ENCODE results near the gene LTC4S. TPM values are rescaled to one million over a fixed set of nuclear protein-coding genes. Genes with fewer than 3 reads are reported as not detected.
"Not testable (repeated sequence)": the region's sequence is repeated elsewhere in the genome, so short reads cannot be mapped to it uniquely, and the experiment has no call there.

Gene LTC4S, protein sequence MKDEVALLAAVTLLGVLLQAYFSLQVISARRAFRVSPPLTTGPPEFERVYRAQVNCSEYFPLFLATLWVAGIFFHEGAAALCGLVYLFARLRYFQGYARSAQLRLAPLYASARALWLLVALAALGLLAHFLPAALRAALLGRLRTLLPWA
- 5.5 and 6.9 TPM in 2 replicates for total RNA-seq
- long read RNA-seq: 0 reads

DNA sequence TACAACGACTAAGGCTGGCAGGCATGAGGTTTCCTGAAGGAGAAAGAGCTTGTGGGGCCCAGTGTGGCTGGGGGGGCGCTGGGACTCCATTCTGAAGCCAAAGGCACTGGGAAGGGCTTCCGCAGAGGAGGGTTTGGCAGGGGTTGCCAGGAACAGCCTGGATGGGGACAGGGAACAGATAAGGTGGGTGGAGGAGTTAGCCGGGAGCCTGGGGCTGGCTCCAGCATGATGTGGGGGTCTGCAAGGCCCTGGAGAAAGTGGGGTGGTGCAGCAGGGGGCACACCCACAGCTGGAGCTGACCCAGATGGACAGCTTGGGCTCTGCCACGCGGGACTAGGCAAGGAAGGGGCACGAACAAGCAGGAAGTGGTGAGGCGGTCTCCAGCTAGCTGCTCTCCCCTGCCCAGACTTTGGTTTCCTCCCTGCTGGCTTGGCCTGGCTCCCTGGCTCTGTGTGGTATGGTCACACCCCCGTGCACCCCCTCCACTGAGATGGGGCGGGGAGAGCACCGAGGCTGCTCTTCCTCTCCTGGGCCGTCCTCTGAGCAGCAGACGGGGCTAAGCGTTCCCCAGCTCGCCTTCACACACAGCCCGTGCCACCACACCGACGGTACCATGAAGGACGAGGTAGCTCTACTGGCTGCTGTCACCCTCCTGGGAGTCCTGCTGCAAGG is at the start of gene LTC4S:
LTC4S (plus strand) TSS at position 519 of the 672 bp plus-strand sequence; CDS start at position 614, 95 bp downstream.
- H3K27ac Mint-ChIP-seq: peak within 1 kb of the TSS; percentile 81
- DNase-seq (ENCODE audit: low spot score, unreplicated experiment): no peak
- H3K36me3 Mint-ChIP-seq (ENCODE audit: insufficient read depth): peaks cover 8% of the 10 kb centered on the region
- H3K4me3 Mint-ChIP-seq (ENCODE audit: low read depth): peak within 1 kb of the TSS; percentile 68
- H3K27me3 Mint-ChIP-seq: no peaks in the 10 kb centered on the region
- H3K9me3 Mint-ChIP-seq (ENCODE audit: low read depth): peaks cover 3% of the 10 kb centered on the region
- H3K4me1 Mint-ChIP-seq (ENCODE audit: low read depth): no peaks in the 10 kb centered on the region
- TF ChIP-seq, protein P1, sequence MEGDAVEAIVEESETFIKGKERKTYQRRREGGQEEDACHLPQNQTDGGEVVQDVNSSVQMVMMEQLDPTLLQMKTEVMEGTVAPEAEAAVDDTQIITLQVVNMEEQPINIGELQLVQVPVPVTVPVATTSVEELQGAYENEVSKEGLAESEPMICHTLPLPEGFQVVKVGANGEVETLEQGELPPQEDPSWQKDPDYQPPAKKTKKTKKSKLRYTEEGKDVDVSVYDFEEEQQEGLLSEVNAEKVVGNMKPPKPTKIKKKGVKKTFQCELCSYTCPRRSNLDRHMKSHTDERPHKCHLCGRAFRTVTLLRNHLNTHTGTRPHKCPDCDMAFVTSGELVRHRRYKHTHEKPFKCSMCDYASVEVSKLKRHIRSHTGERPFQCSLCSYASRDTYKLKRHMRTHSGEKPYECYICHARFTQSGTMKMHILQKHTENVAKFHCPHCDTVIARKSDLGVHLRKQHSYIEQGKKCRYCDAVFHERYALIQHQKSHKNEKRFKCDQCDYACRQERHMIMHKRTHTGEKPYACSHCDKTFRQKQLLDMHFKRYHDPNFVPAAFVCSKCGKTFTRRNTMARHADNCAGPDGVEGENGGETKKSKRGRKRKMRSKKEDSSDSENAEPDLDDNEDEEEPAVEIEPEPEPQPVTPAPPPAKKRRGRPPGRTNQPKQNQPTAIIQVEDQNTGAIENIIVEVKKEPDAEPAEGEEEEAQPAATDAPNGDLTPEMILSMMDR (IDR thresholded peaks at IDR 0.05; ENCODE audit: unreplicated experiment): no peak

DNA sequence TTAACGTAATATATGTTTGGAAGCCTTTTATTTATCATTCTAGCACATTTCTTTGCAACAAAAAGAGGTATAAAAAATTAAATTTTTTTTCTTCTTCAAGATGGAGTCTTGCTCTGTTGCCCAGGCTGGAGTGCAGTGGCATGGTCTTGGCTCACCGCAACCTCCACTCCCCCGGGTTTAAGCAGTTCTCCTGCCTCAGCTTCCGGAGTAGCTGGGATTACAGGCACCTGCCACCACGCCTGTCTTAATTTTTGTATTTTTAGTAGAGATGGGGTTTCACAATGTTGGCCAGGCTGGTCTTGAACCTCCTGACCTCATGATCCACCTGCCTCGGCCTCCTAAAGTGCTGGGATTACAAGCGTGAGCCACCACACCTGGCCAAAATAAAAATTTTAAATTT is 49.7 kb upstream of the LTC4S start:
- H3K27me3 Mint-ChIP-seq; DNase-seq (ENCODE audit: low spot score, unreplicated experiment); H3K27ac Mint-ChIP-seq; H3K4me3 Mint-ChIP-seq (ENCODE audit: low read depth); H3K9me3 Mint-ChIP-seq (ENCODE audit: low read depth); H3K4me1 Mint-ChIP-seq (ENCODE audit: low read depth): not testable (repeated sequence)
- H3K36me3 Mint-ChIP-seq (ENCODE audit: insufficient read depth): peaks cover 16% of the 10 kb centered on the region

DNA sequence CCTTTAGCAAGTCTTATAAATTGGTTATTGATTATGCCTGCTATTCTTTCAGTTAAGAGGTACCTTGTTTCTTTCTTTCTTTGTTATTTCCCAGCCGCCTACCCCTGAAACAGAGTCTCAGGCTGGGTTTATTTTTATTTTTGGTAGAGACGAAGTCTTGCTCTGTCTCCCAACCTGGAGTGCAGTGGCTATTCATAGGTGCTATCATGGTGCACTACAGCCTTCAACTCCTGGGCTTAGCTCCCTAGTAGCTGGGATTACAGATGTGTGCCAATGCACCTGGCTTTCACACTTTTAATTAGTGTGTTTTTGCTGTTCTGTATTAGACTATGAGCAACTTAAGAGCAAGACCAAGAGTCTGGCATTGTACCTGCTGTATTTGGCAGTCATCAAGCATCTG is 46.9 kb upstream of the LTC4S start:
- Mint-ChIP-seq H3K27ac (no peak overlapping the region), H3K4me1 (ENCODE audit: low read depth) (no peaks in the 10 kb centered on the region)

DNA sequence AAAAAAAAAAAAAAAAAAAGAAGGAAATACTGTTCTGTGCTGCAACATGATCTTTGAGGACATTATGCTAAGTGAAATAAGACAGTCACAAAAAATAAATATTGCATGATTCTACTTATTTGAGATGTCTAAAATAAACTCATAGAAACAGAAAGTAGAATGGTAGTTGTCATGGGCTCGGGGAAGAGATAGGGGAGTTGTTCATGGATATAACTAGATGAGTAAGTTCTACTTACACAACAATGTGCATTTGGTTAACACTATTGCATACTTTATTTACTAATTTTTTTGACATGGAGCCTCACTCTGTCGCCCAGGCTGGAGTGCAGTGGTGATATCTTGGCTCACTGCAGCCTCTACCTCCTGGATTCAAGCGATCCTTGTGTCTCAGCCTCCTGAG is 46.0 kb upstream of the LTC4S start:
- Mint-ChIP-seq H3K27ac (no peak overlapping the region), H3K9me3 (ENCODE audit: low read depth) (peaks cover 3% of the 10 kb centered on the region), H3K4me3 (ENCODE audit: low read depth) (no peak overlapping the region), H3K36me3 (ENCODE audit: insufficient read depth) (peaks cover 8% of the 10 kb centered on the region), H3K4me1 (ENCODE audit: low read depth) (peaks cover under 1% of the 10 kb centered on the region), H3K27me3 (no peaks in the 10 kb centered on the region)
- DNase-seq (ENCODE audit: low spot score, unreplicated experiment): no peak
- TF ChIP-seq, protein P1 (IDR thresholded peaks at IDR 0.05; ENCODE audit: unreplicated experiment): no peak

More for the DNA sequence above, 46.9 kb upstream of the LTC4S start:
- Mint-ChIP-seq H3K36me3 (ENCODE audit: insufficient read depth) (peaks cover 8% of the 10 kb centered on the region), H3K27me3 (no peaks in the 10 kb centered on the region), H3K4me3 (ENCODE audit: low read depth) (no peak overlapping the region), H3K9me3 (ENCODE audit: low read depth) (peaks cover 3% of the 10 kb centered on the region)
- TF ChIP-seq, protein P1 (IDR thresholded peaks at IDR 0.05; ENCODE audit: unreplicated experiment): no peak
- DNase-seq (ENCODE audit: low spot score, unreplicated experiment): no peak

DNA sequence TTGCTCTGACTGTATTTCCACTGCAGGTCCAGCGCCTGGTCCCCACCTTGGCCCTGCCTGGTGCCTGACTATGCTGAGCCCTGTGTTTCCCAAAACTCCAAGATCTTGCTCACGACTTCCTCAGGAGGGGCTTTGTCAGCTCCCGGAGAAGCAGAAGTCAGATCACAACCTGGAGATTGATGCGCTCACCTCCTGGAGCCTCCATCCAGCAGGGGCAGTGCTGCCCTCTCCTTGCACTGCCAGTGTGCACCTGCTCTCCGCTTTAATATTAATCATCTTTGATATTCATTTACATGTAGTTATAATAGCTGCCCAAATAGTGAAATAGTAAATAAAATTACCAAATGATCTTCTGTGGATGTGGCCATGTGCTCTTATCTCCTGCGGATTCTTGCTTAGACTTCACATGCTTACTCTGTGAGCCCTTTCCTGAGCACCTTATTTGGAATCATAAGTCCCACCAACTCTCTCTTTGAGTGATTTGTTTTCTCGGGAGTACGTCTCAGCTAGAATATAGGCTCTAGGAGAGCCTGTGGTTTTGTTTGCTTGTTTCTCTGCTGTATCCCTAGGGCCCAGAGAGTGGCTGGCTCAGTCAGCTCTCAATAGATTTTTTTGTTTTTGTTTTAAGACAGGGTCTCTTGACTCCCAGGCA is 43.8 kb upstream of the LTC4S start:
- Mint-ChIP-seq H3K9me3 (ENCODE audit: low read depth) (peaks cover 3% of the 10 kb centered on the region), H3K4me3 (ENCODE audit: low read depth) (no peak overlapping the region), H3K36me3 (ENCODE audit: insufficient read depth) (peaks cover 8% of the 10 kb centered on the region), H3K27ac (peak overlapping the region; percentile 50), H3K27me3 (no peaks in the 10 kb centered on the region), H3K4me1 (ENCODE audit: low read depth) (peaks cover 15% of the 10 kb centered on the region)
- TF ChIP-seq, protein P1 (IDR thresholded peaks at IDR 0.05; ENCODE audit: unreplicated experiment): peak; percentile 22
- no peak for DNase-seq (ENCODE audit: low spot score, unreplicated experiment)

Data from progenitor cell of endocrine pancreas (in vitro differentiated cells).